Measurements from ENCODE around the gene HES5.

DNA sequence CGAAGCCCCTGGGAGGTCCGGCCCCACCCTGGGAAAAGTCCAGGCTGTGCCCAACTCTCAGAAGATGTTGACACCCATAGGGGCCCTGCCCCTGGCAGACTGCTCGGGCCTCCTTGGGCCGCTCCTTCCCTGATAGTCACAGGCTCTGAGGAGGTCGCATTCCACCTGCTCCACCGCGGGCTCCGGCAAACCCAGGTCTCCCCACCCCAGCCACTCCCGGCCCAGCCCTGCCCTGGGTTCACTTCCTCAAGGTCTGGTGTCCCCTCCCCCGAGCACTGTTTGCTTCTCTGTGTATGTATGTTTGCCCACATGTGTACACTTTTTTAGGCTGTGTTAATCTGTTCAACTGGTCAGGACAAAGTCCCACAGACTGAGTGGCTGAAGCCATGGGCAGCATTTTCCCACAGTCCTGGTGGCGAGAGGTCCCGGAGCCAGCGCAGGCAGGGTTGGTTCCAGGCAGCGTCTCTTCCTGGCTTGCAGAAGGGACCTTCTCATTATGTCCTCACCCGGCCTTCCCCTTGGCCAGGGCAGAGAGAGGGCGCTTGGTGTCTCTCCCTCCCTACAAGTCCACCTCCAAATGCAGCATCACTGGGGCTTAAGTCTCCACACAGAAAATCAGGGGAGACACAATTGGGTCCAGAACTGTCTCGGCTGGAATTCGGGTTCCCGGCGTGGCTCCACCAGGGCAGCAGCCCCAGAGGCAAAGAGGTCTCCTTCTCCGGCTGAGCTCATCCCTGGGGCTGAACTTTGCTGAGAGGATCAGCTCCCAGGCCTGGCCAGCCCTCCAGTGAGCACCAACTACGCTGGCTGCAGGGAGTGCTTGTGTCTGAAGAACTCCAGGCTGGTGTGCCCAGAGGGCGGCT, 46.0 kb upstream of the HES5 start:
- no peak for TF ChIP-seq ATF7 (IDR thresholded peaks at IDR 0.05)
- no peak for TF ChIP-seq ATF7 (CRISPR knock-in tag; IDR thresholded peaks at IDR 0.05)
- peak; percentile 57; the same call in 1 of the 2 replicates for TF ChIP-seq ZNF605 (CRISPR knock-in tag; IDR thresholded peaks at IDR 0.05)
- TF ChIP-seq REPIN1 (CRISPR knock-in tag; IDR thresholded peaks at IDR 0.05; ENCODE audit: borderline replicate concordance, low read depth), result no peak
- TF ChIP-seq ETV5 (CRISPR knock-in tag; IDR thresholded peaks at IDR 0.05; ENCODE audit: borderline replicate concordance), result peak; percentile 55; the same call in 1 of the 2 replicates
- TF ChIP-seq, protein P1, sequence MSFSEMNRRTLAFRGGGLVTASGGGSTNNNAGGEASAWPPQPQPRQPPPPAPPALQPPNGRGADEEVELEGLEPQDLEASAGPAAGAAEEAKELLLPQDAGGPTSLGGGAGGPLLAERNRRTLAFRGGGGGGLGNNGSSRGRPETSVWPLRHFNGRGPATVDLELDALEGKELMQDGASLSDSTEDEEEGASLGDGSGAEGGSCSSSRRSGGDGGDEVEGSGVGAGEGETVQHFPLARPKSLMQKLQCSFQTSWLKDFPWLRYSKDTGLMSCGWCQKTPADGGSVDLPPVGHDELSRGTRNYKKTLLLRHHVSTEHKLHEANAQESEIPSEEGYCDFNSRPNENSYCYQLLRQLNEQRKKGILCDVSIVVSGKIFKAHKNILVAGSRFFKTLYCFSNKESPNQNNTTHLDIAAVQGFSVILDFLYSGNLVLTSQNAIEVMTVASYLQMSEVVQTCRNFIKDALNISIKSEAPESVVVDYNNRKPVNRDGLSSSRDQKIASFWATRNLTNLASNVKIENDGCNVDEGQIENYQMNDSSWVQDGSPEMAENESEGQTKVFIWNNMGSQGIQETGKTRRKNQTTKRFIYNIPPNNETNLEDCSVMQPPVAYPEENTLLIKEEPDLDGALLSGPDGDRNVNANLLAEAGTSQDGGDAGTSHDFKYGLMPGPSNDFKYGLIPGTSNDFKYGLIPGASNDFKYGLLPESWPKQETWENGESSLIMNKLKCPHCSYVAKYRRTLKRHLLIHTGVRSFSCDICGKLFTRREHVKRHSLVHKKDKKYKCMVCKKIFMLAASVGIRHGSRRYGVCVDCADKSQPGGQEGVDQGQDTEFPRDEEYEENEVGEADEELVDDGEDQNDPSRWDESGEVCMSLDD (CRISPR knock-in tag; IDR thresholded peaks at IDR 0.05; ENCODE audit: borderline replicate concordance), result no peak
- TF ChIP-seq SPEN (CRISPR knock-in tag; IDR thresholded peaks at IDR 0.05; ENCODE audit: low read depth), result peak; percentile 90; the same call in 1 of the 2 replicates
- no peak for TF ChIP-seq EHMT2 (IDR thresholded peaks at IDR 0.05; ENCODE audit: borderline replicate concordance, low read depth, low read length)
- TF ChIP-seq EED (CRISPR knock-in tag; IDR thresholded peaks at IDR 0.05), result no peak
- TF ChIP-seq, protein P2, sequence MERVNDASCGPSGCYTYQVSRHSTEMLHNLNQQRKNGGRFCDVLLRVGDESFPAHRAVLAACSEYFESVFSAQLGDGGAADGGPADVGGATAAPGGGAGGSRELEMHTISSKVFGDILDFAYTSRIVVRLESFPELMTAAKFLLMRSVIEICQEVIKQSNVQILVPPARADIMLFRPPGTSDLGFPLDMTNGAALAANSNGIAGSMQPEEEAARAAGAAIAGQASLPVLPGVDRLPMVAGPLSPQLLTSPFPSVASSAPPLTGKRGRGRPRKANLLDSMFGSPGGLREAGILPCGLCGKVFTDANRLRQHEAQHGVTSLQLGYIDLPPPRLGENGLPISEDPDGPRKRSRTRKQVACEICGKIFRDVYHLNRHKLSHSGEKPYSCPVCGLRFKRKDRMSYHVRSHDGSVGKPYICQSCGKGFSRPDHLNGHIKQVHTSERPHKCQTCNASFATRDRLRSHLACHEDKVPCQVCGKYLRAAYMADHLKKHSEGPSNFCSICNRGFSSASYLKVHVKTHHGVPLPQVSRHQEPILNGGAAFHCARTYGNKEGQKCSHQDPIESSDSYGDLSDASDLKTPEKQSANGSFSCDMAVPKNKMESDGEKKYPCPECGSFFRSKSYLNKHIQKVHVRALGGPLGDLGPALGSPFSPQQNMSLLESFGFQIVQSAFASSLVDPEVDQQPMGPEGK (CRISPR knock-in tag; IDR thresholded peaks at IDR 0.05), result peak; percentile 86
- peak; percentile 34; the same call in 1 of the 2 replicates for TF ChIP-seq TAF1 (CRISPR knock-in tag; IDR thresholded peaks at IDR 0.05)

Measured in HepG2 (cell line).